OCI-LY1 (cell line): ENCODE data around the gene SMKR1.

Source experiments
- EZH2 ChIP-seq: fragments of 200-600 bp; sonication (generic), shearing (Covaris generic); IDR thresholded peaks from 2 replicates; pipeline ENCODE4 v1.8.0; 2017; ENCODE audit warnings: borderline replicate concordance, mixed run types, mild to moderate bottlenecking, antibody characterized with exemption, low read length, moderate library complexity, mixed read lengths
- TF ChIP-seq, protein P1 (sequence below): fragments of 200-600 bp; sonication (generic), shearing (Covaris generic); IDR thresholded peaks from 2 replicates; pipeline ENCODE4 v1.5.1; 2017; ENCODE audit warnings: mild to moderate bottlenecking, antibody characterized with exemption, low read length, moderate library complexity, mixed read lengths

- TF ChIP-seq, protein P1, sequence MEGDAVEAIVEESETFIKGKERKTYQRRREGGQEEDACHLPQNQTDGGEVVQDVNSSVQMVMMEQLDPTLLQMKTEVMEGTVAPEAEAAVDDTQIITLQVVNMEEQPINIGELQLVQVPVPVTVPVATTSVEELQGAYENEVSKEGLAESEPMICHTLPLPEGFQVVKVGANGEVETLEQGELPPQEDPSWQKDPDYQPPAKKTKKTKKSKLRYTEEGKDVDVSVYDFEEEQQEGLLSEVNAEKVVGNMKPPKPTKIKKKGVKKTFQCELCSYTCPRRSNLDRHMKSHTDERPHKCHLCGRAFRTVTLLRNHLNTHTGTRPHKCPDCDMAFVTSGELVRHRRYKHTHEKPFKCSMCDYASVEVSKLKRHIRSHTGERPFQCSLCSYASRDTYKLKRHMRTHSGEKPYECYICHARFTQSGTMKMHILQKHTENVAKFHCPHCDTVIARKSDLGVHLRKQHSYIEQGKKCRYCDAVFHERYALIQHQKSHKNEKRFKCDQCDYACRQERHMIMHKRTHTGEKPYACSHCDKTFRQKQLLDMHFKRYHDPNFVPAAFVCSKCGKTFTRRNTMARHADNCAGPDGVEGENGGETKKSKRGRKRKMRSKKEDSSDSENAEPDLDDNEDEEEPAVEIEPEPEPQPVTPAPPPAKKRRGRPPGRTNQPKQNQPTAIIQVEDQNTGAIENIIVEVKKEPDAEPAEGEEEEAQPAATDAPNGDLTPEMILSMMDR, result no peak
- no peak for TF ChIP-seq EZH2
Measured at GRCh38 chr7:129561677-129562359, 59.5 kb downstream of the SMKR1 start.
